Neural crest cell (in vitro differentiated cells): ENCODE data around the gene TICRR. TPM values are rescaled to one million over a fixed set of nuclear protein-coding genes. Genes with fewer than 3 reads are reported as not detected.

Source experiments
- DNase-seq: peaks from one replicate; pipeline ENCODE4 v3.0.0; 2021; ENCODE audit warnings: low read depth, mixed read lengths, low spot score
- H3K27ac Mint-ChIP-seq: one replicate; pipeline ENCODE4 v1.8.0; 2021; ENCODE audit warnings: mild to moderate bottlenecking, mixed read lengths; ENCODE audit not compliant: unreplicated experiment
- H3K27me3 Mint-ChIP-seq: 2 replicates; pipeline ENCODE4 v1.8.0; 2021; ENCODE audit warnings: low read depth, mild to moderate bottlenecking, mixed read lengths
- H3K36me3 Mint-ChIP-seq: 2 replicates; pipeline ENCODE4 v1.8.0; 2021; ENCODE audit warnings: low read depth, mild to moderate bottlenecking, mixed read lengths
- H3K4me1 Mint-ChIP-seq: 2 replicates; pipeline ENCODE4 v1.8.0; 2021; ENCODE audit warnings: mixed read lengths
- H3K4me3 Mint-ChIP-seq: one replicate; pipeline ENCODE4 v1.8.0; 2021; ENCODE audit warnings: mild to moderate bottlenecking, mixed read lengths
- H3K9me3 Mint-ChIP-seq: 2 replicates; pipeline ENCODE4 v1.8.0; 2021; ENCODE audit warnings: mixed read lengths
- CTCF ChIP-seq: fragments of 200-600 bp; sonication (generic); conservative IDR thresholded peaks from 2 replicates; pipeline ENCODE4 v1.5.0; 2021; ENCODE audit warnings: antibody characterized with exemption, mild to moderate bottlenecking
- total RNA-seq: library from RNA; stranded (reverse); gene quantifications from 2 replicates; pipeline ENCODE4 v1.2.1, GENCODE V29; 2021

TICRR gene
- total RNA-seq, 1 donor from 2014 or later: 43.0 TPM

DNA sequence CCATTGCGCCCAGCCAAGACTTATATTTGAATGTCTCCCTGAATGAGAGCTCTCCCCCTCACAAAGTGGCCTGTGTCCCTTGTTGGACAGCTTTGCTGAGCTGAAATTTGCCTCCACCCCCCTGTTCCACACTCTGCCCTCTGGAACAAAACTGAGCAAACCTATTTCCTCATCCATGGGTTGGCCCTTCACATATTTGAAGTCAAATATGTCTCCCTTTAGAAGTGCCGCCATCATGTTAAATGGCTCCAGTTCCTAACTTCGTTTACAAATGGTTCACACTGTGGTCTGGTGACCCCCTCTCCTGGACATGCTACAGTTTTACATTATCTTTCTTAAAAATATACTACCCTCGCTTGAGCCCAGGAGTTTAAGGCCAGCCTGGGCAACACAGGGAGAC lies 99.3 kb downstream of the TICRR start:
- no peak for TF ChIP-seq CTCF
- Mint-ChIP-seq H3K4me3 (no peak overlapping the region), H3K27me3 (no peaks in the 10 kb centered on the region), H3K4me1 (peaks cover 5% of the 10 kb centered on the region), H3K9me3 (no peaks in the 10 kb centered on the region), H3K36me3 (no peaks in the 10 kb centered on the region), H3K27ac (no peak overlapping the region)
- no peak for DNase-seq

DNA sequence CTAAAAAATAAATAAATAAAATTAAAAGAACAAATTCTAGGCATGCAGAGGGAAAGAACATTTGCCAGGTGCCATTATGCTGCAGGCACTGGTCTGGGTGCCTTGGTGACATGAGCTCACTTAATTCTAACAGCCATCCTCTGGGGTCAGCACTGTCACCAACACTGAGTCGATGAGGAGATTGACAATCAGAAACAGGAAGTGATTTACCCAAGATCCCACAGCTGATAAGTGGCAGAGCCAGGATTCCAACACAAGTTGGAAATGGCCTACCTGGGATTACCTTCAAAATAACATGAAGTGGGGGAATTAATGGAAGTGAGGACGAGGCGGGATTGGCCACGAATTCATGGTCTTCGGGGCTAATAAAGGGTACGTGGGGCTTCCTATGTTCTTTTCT lies 100.3 kb downstream of the TICRR start:
- H3K4me1 Mint-ChIP-seq: peaks cover 5% of the 10 kb centered on the region
- no peak for TF ChIP-seq CTCF

GRCh38 chr15:89677381-89677780 lies 102.1 kb downstream of the TICRR start:
- no peaks in the 10 kb centered on the region for H3K36me3 Mint-ChIP-seq
- DNase-seq: no peak
- no peak overlapping the region for H3K27ac Mint-ChIP-seq
- no peak overlapping the region for H3K4me3 Mint-ChIP-seq
- TF ChIP-seq CTCF: no peak
- peaks cover 5% of the 10 kb centered on the region for H3K4me1 Mint-ChIP-seq
- H3K9me3 Mint-ChIP-seq: no peaks in the 10 kb centered on the region
- no peaks in the 10 kb centered on the region for H3K27me3 Mint-ChIP-seq

More for the DNA sequence above, 100.3 kb downstream of the TICRR start:
- Mint-ChIP-seq H3K27me3 (no peaks in the 10 kb centered on the region), H3K4me3 (no peak overlapping the region), H3K9me3 (no peaks in the 10 kb centered on the region), H3K36me3 (no peaks in the 10 kb centered on the region), H3K27ac (no peak overlapping the region)
- no peak for DNase-seq

Other genes starting within 250 kb of the TICRR start
- gene POLG, start 240.6 kb upstream of the TICRR start, total RNA-seq: 66.5 and 73.5 TPM in 2 replicates
- not detected in 2 replicates for gene RHCG, start 78.9 kb upstream of the TICRR start, total RNA-seq
- gene KIF7, start 80.0 kb downstream of the TICRR start, total RNA-seq: 15.6 and 16.2 TPM in 2 replicates
- gene PLIN1, start 103.9 kb downstream of the TICRR start, total RNA-seq: 0.56 and 0.73 TPM in 2 replicates
- 7.2 and 7.9 TPM in 2 replicates for gene PEX11A, start 115.3 kb downstream of the TICRR start, total RNA-seq
- gene WDR93, start 115.3 kb downstream of the TICRR start, total RNA-seq: 0.20 TPM in 1 of 2 replicates, not detected in the other
- 1.2 and 2.3 TPM in 2 replicates for gene MESP1, start 175.8 kb downstream of the TICRR start, total RNA-seq
- gene MESP2, start 200.9 kb downstream of the TICRR start, total RNA-seq: 0.36 and 0.42 TPM in 2 replicates
- gene ANPEP, start 239.4 kb downstream of the TICRR start, total RNA-seq: 0.45 and 0.77 TPM in 2 replicates